Subcutaneous adipose tissue (tissue), 4 donors: Measurements from ENCODE around the gene COL9A3. TPM values are rescaled to one million over a fixed set of nuclear protein-coding genes. Genes with fewer than 3 reads are reported as not detected.

Source experiments
- CTCF ChIP-seq: fragments of 450-650 bp; IDR thresholded peaks from one replicate; pipeline ENCODE4 v1.5.1; 2016; ENCODE audit warnings: low read depth, mild to moderate bottlenecking, control low read depth, antibody characterized with exemption, moderate library complexity
- total RNA-seq, 4 donors: library from RNA; depleted of rRNA; stranded (reverse); fragments of >200 nt; gene quantifications; one replicate each; pipeline ENCODE4 v1.1.0, GENCODE V29; 2016

COL9A3 gene
- total RNA-seq, 4 donors from 2014 or later = 0.22 to 1.3 TPM; not detected in 2

- no peak for TF ChIP-seq CTCF
These were observed 65.0 kb downstream of the COL9A3 start for GRCh38 chr20:62881662-62882395.

GRCh38 chr20:62882426-62882825, 65.6 kb downstream of the COL9A3 start:
- no peak for TF ChIP-seq CTCF

GRCh38 chr20:62884556-62884955, 67.7 kb downstream of the COL9A3 start:
- no peak for TF ChIP-seq CTCF

GRCh38 chr20:62885046-62885895, 68.4 kb downstream of the COL9A3 start:
- TF ChIP-seq CTCF = no peak

DNA sequence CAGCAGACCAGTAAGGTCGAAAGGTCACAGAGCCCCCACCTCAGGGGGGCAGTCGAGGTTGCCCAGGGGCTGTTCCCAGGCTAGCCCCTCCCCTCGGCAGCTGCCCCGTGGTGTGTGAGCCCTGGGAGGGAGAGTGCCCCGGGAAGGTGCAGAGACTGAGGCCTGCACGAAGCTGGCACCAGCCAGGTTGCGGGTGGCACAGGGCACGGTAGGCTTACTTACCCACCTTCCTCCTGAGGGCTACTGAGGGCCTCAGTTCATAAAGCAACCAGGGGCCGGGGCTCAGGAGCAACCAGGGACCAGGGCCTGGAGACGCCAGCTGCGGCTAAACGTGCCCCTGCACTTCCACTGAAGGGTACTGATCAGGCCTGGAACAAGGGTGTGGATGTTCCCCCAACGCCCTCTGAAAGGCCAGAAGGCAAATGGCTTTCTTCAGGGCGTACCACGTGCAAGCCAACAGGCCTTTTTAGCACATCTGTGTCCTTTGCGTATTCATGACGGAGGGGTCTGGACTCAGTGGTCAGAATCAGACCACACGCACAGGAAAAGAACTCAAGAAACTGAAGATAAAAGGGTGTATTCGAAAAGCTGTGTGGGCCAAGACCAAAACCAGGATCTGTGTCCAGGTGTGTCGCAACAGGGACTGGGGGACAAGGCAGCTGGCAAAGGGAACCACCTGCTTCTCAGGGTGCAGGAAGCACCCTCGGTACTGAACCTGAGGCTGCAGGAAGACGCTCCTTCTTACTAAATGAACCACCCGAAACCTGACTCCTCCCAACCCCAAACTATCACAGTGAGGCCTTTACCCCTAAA, 69.3 kb downstream of the COL9A3 start:
- TF ChIP-seq CTCF = no peak

- TF ChIP-seq CTCF = no peak
These were observed 69.8 kb downstream of the COL9A3 start for GRCh38 chr20:62886709-62887058.
